Limb (tissue), 2 donors: ENCODE data around the gene HPS3.

Experiments used
- DNase-seq, 2 donors: peaks; one replicate each; pipeline ENCODE4 v3.0.0-alpha.2; 2016; ENCODE audit errors: extremely low spot score in 2 of 2

The HPS3 gene

GRCh38 chr3:149120051-149120972 is 9.1 kb upstream of the HPS3 start:
- peak in 1 of 2 donors; percentile 85 for DNase-seq

- no peak for DNase-seq
Measured at GRCh38 chr3:149122721-149123578, 6.5 kb upstream of the HPS3 start.

- DNase-seq: no peak
Measured at GRCh38 chr3:149128821-149129220, 617 bp upstream of the HPS3 start.

- DNase-seq: no peak
Measured at GRCh38 chr3:149131589-149131988, 2.2 kb downstream of the HPS3 start.

- no peak for DNase-seq
Measured at GRCh38 chr3:149134575-149134974, 5.1 kb downstream of the HPS3 start.

GRCh38 chr3:149142682-149143081 is 13.2 kb downstream of the HPS3 start:
- DNase-seq: no peak

- no peak for DNase-seq
Measured at GRCh38 chr3:149145356-149145755, 15.9 kb downstream of the HPS3 start.

GRCh38 chr3:149145974-149146373 is 16.5 kb downstream of the HPS3 start:
- no peak for DNase-seq

GRCh38 chr3:149150436-149150835 is 21.0 kb downstream of the HPS3 start:
- no peak for DNase-seq

- no peak for DNase-seq
Measured at GRCh38 chr3:149151843-149152242, 22.4 kb downstream of the HPS3 start.

- DNase-seq: no peak
Measured at GRCh38 chr3:149152420-149152819, 23.0 kb downstream of the HPS3 start.

GRCh38 chr3:149153402-149153801 is 24.0 kb downstream of the HPS3 start:
- no peak for DNase-seq

- no peak for DNase-seq
Measured at GRCh38 chr3:149160754-149161300, 31.4 kb downstream of the HPS3 start.

- DNase-seq: no peak
Measured at GRCh38 chr3:149162007-149162406, 32.6 kb downstream of the HPS3 start.

GRCh38 chr3:149163066-149163465 is 33.6 kb downstream of the HPS3 start:
- DNase-seq: no peak

GRCh38 chr3:149167898-149168297 is 38.5 kb downstream of the HPS3 start:
- DNase-seq: no peak

- no peak for DNase-seq
Measured at GRCh38 chr3:149170672-149171071, 41.2 kb downstream of the HPS3 start.

GRCh38 chr3:149174901-149175300 is 45.5 kb downstream of the HPS3 start:
- no peak for DNase-seq

GRCh38 chr3:149177122-149177521 is 47.7 kb downstream of the HPS3 start:
- DNase-seq: no peak

GRCh38 chr3:149179220-149179619 is 49.8 kb downstream of the HPS3 start:
- no peak for DNase-seq

- DNase-seq: no peak
Measured at GRCh38 chr3:149180057-149180573, 50.7 kb downstream of the HPS3 start.

GRCh38 chr3:149181182-149181581 is 51.7 kb downstream of the HPS3 start:
- DNase-seq: no peak
